Esophagus squamous epithelium (tissue), 4 donors: ENCODE data around the gene SPSB4.

ENCODE experiments used
- POLR2A ChIP-seq, 4 donors: fragments of 450-650 bp; IDR thresholded peaks; one replicate each; pipeline ENCODE4 v1.6.1; 2017; ENCODE audit warnings: antibody characterized with exemption in 4 of 4, mild to moderate bottlenecking in 4 of 4, moderate library complexity in 3 of 4
- TF ChIP-seq, protein P1 (sequence below), 6 experiments: fragments of 450-650 bp in 4 of 6; fragments of 200-600 bp in 2 of 6; sonication (generic) in 2 of 6; IDR thresholded peaks; one replicate each; pipeline ENCODE4 v1.5.1; 2016 to 2019; ENCODE audit warnings: antibody characterized with exemption in 6 of 6, mild to moderate bottlenecking in 4 of 6, moderate library complexity in 4 of 6

DNA sequence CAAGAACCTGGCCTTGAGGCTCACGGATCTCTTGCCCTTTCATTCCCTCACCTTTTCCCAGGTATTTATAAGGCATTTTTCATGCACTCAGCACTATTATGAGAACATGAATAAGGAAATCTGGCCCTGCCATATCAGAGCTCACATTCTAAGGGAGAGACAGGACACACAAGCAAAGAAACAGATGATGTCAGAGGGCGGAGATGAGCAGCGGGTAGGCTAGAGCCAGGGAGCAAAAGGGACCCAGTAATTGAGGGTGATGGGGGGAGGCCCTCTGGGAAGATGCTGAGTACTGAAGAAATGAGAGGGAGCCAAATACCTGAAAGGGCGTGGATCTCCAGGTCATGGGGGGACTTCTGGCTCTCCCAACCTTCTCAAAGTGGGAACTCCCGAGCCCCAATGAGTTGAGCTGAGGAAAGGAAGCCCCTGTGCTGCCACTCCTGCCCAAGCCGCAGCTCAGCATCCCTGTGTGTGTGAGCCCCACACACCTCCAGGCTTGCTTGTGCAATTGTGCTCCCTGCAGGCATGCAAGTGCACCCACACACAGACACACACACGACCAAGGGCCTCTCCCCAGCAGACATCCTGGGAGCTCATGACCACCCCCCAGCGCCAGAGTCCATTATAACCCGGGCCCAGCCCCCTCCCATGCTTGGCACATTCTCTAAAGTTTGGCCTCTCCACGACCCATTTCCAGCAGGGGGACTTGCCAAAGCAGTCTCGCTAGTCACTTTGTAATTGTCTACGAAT, 99.1 kb downstream of the SPSB4 start:
- TF ChIP-seq, protein P1, sequence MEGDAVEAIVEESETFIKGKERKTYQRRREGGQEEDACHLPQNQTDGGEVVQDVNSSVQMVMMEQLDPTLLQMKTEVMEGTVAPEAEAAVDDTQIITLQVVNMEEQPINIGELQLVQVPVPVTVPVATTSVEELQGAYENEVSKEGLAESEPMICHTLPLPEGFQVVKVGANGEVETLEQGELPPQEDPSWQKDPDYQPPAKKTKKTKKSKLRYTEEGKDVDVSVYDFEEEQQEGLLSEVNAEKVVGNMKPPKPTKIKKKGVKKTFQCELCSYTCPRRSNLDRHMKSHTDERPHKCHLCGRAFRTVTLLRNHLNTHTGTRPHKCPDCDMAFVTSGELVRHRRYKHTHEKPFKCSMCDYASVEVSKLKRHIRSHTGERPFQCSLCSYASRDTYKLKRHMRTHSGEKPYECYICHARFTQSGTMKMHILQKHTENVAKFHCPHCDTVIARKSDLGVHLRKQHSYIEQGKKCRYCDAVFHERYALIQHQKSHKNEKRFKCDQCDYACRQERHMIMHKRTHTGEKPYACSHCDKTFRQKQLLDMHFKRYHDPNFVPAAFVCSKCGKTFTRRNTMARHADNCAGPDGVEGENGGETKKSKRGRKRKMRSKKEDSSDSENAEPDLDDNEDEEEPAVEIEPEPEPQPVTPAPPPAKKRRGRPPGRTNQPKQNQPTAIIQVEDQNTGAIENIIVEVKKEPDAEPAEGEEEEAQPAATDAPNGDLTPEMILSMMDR (IDR thresholded peaks at IDR 0.05), result no peak
- no peak for TF ChIP-seq POLR2A (IDR thresholded peaks at IDR 0.05)
